Liver (tissue), 9 donors: Measurements from ENCODE around the gene CNR2. TPM values are rescaled to one million over a fixed set of nuclear protein-coding genes. Genes with fewer than 3 reads are reported as not detected.

Source experiments
- DNase-seq: peaks from one replicate; pipeline ENCODE4 v3.0.0-alpha.2; 2017; ENCODE audit warnings: low spot score
- H3K27ac ChIP-seq, 2 donors: one replicate each; pipeline ENCODE4 v1.7.0; 2013; ENCODE audit warnings: inconsistent platforms in 2 of 2, low read length in 2 of 2, control low read depth in 1 of 2, low read depth in 1 of 2, mild to moderate bottlenecking in 1 of 2
- H3K27me3 ChIP-seq, 4 donors: one replicate each; pipeline versions ENCODE4 v1.6.1 to v1.7.0; 2013; ENCODE audit warnings: low read length in 3 of 4, inconsistent platforms in 1 of 4, mild to moderate bottlenecking in 1 of 4, moderate library complexity in 1 of 4; ENCODE audit not compliant: control insufficient read depth in 4 of 4, insufficient read depth in 4 of 4
- H3K36me3 ChIP-seq, 4 donors: one replicate each; pipeline versions ENCODE4 v1.6.1 to v1.7.0; 2013; ENCODE audit warnings: low read length in 3 of 4, mild to moderate bottlenecking in 3 of 4, low read depth in 1 of 4, moderate library complexity in 1 of 4; ENCODE audit not compliant: control insufficient read depth in 4 of 4, insufficient read depth in 3 of 4
- H3K4me1 ChIP-seq, 4 donors: one replicate each; pipeline versions ENCODE4 v1.6.1 to v1.7.0; 2013; ENCODE audit warnings: low read length in 3 of 4, mild to moderate bottlenecking in 3 of 4, moderate library complexity in 1 of 4; ENCODE audit not compliant: control insufficient read depth in 4 of 4, insufficient read depth in 4 of 4
- H3K4me3 ChIP-seq, 3 donors: one replicate each; pipeline versions ENCODE4 v1.6.1 to v1.7.0; 2013; ENCODE audit warnings: low read length in 3 of 3, control low read depth in 1 of 3, low read depth in 1 of 3, mild to moderate bottlenecking in 1 of 3
- H3K9ac ChIP-seq, 2 donors: one replicate each; pipeline ENCODE4 v1.7.0; 2013; ENCODE audit warnings: low read length in 2 of 2, mild to moderate bottlenecking in 2 of 2, moderate library complexity in 2 of 2, control low read depth in 1 of 2, low read depth in 1 of 2
- H3K9me3 ChIP-seq, 4 donors: one replicate each; pipeline versions ENCODE4 v1.6.1 to v1.7.0; 2013; ENCODE audit warnings: low read length in 3 of 4; ENCODE audit not compliant: control insufficient read depth in 4 of 4
- EGR1 ChIP-seq, 2 donors: IDR thresholded peaks; 2 replicates each; pipeline ENCODE4 v1.6.1; 2016 to 2018; ENCODE audit warnings: antibody characterized with exemption in 2 of 2, low read depth in 2 of 2
- FOXA2 ChIP-seq: IDR thresholded peaks from 2 replicates; pipeline ENCODE4 v1.6.1; 2016; ENCODE audit warnings: antibody characterized with exemption
- GABPA ChIP-seq, 2 donors: IDR thresholded peaks in 1 of 2; conservative IDR thresholded peaks in 1 of 2; 2 replicates each; pipeline ENCODE4 v1.6.1; 2016; ENCODE audit warnings: antibody characterized with exemption in 2 of 2, mild to moderate bottlenecking in 1 of 2, moderate library complexity in 1 of 2
- HNF4A ChIP-seq, 2 donors: conservative IDR thresholded peaks; 2 replicates each; pipeline ENCODE4 v1.6.1; 2016; ENCODE audit warnings: antibody characterized with exemption in 2 of 2, mild to moderate bottlenecking in 2 of 2
- HNF4G ChIP-seq: IDR thresholded peaks from 2 replicates; pipeline ENCODE4 v1.6.1; 2016; ENCODE audit warnings: antibody characterized with exemption
- JUND ChIP-seq, 2 donors: IDR thresholded peaks; 2 replicates each; pipeline ENCODE4 v1.6.1; 2016; ENCODE audit warnings: antibody characterized with exemption in 2 of 2
- NR2F2 ChIP-seq: IDR thresholded peaks from 2 replicates; pipeline ENCODE4 v1.6.1; 2016; ENCODE audit warnings: antibody characterized with exemption
- RAD21 ChIP-seq, 2 donors: IDR thresholded peaks; 2 replicates each; pipeline ENCODE4 v1.6.1; 2016; ENCODE audit warnings: antibody characterized with exemption in 2 of 2, mild to moderate bottlenecking in 2 of 2
- RXRA ChIP-seq, 2 donors: IDR thresholded peaks; 2 replicates each; pipeline ENCODE4 v1.6.1; 2017 to 2018; ENCODE audit warnings: antibody characterized with exemption in 2 of 2, mild to moderate bottlenecking in 1 of 2
- SP1 ChIP-seq: IDR thresholded peaks from 2 replicates; pipeline ENCODE4 v1.6.1; 2018; ENCODE audit warnings: antibody characterized with exemption, mild to moderate bottlenecking
- YY1 ChIP-seq: IDR thresholded peaks from 2 replicates; pipeline ENCODE4 v1.6.1; 2016; ENCODE audit warnings: antibody characterized with exemption, mild to moderate bottlenecking
- WGBS: extraction: QIAGEN DNeasy Blood & Tissue Kit; methylation state at CpG from one replicate; pipeline ENCODE4 v1.1.7; 2013; 5-methylcytosine and 5-hydroxymethylcytosine counted together
- polyA plus RNA-seq, 2 donors: library from polyadenylated mRNA; stranded (reverse) in 1 of 2; unstranded in 1 of 2; fragments of 200-250 nt in 1 of 2; fragments of >200 nt in 1 of 2; fragmentation: Nextera tagmentation in 1 of 2; extraction: Ambion mirVana in 1 of 2; gene quantifications; one replicate each; pipeline versions ENCODE4 v1.2.1 to v1.2.3, GENCODE V29; 2013 to 2015
- total RNA-seq, 2 donors: library from RNA; depleted of rRNA; stranded (reverse); fragments of >200 nt; gene quantifications; one replicate each; pipeline ENCODE4 v1.2.3, GENCODE V29; 2014
- TF ChIP-seq, protein P1 (sequence below): IDR thresholded peaks from 2 replicates; pipeline ENCODE4 v1.6.1; 2016; ENCODE audit warnings: antibody characterized with exemption
- TF ChIP-seq, protein P2 (sequence below): IDR thresholded peaks from 2 replicates; pipeline ENCODE4 v1.6.1; 2016; ENCODE audit warnings: antibody characterized with exemption
- TF ChIP-seq, protein P3 (sequence below): IDR thresholded peaks from 2 replicates; pipeline ENCODE4 v1.6.1; 2016; ENCODE audit warnings: antibody characterized with exemption
- TF ChIP-seq, protein P4 (sequence below): fragments of 150-350 bp; IDR thresholded peaks from 2 replicates; pipeline ENCODE4 v1.5.1; 2017; ENCODE audit warnings: improper control_type of control experiment, low read depth, low read length; ENCODE audit not compliant: missing input control
- donor health status: healthy.
- donor health status: healthy.
- donor health status: healthy.
- donor health status: healthy.
- donor health status: healthy.

Gene CNR2
- total and polyA plus RNA-seq, 4 donors = 0.03 to 0.28 (median 0.09) TPM

DNA sequence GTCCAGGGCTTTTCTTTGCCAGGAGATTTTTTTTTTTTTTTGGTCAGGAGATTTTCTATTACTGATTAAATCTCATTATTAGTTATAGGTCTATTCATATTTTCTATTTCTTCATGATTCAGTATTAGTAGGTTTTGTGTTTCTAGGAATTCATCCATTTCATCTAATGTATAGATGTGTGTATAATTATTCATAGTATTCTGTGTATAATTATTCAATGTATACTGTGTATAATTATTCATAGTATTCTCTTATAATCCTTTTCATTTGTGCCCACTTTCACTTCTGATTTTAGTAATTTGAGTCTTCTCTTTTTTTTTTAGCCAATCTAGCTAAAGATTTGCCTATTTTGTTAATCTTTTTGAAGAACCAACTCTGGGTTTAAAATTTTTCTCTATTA lies 34.2 kb upstream of the CNR2 start:
- DNase-seq = no peak
- TF ChIP-seq YY1 (no peak), GABPA (IDR thresholded peaks at IDR 0.05 in 1 of 2, conservative IDR thresholded peaks at IDR 0.05 in 1 of 2) (no peak), FOXA2 (no peak), HNF4G (no peak)
- TF ChIP-seq, protein P1, sequence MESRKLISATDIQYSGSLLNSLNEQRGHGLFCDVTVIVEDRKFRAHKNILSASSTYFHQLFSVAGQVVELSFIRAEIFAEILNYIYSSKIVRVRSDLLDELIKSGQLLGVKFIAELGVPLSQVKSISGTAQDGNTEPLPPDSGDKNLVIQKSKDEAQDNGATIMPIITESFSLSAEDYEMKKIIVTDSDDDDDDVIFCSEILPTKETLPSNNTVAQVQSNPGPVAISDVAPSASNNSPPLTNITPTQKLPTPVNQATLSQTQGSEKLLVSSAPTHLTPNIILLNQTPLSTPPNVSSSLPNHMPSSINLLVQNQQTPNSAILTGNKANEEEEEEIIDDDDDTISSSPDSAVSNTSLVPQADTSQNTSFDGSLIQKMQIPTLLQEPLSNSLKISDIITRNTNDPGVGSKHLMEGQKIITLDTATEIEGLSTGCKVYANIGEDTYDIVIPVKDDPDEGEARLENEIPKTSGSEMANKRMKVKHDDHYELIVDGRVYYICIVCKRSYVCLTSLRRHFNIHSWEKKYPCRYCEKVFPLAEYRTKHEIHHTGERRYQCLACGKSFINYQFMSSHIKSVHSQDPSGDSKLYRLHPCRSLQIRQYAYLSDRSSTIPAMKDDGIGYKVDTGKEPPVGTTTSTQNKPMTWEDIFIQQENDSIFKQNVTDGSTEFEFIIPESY = no peak
- H3K4me1 ChIP-seq = no peaks in the 10 kb centered on the region
- no peak overlapping the region for H3K27ac ChIP-seq
- H3K9ac ChIP-seq = no peak overlapping the region
- H3K4me3 ChIP-seq = no peak overlapping the region
- H3K9me3 ChIP-seq = peaks cover 0 to 8% (median 1%) of the 10 kb centered on the region in 4 donors
- H3K27me3 ChIP-seq = no peaks in the 10 kb centered on the region
- no peaks in the 10 kb centered on the region for H3K36me3 ChIP-seq

DNA sequence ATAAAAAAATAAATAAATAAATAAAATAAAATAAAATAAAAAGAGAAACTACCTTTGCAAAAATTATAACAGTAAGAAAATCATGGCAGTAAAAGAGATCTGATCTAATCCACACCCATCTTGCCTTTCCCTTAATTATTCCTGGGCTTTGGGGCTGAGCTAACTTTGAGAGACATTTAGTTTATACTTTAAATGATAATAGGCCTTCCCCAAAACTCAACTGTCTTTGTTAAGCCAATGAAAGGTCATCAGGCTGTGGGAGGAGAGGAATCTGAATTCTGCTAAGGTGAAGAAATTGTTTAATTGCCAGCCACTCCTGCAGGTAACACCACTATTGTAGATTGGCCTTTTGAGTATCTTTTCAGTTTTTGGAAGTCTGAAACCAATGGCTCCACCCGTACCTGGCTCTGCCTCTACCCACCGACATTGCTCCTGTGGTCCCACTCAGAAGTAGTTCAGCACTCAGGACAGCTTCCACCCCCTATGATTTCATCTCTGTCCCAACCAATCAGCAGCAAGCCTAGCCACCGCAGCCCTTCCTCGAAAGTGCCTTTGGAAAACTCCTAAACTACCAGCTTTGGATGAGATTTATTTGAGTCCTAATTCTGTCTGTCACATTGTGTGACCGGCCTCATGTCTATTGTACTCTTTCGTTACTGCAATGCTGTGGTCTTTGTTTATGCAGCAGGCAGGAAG lies 23.5 kb upstream of the CNR2 start:
- 71% methylated on average over 6 of the region's 6 CpGs for WGBS
- Histone ChIP-seq H3K36me3 (no peaks in the 10 kb centered on the region), H3K27ac (no peak overlapping the region), H3K4me3 (no peak overlapping the region), H3K27me3 (no peaks in the 10 kb centered on the region), H3K4me1 (no peaks in the 10 kb centered on the region), H3K9me3 (no peaks in the 10 kb centered on the region), H3K9ac (no peak overlapping the region)
- TF ChIP-seq HNF4G = no peak
- no peak for TF ChIP-seq YY1
- no peak for TF ChIP-seq NR2F2
- no peak for TF ChIP-seq FOXA2
- TF ChIP-seq, protein P2, sequence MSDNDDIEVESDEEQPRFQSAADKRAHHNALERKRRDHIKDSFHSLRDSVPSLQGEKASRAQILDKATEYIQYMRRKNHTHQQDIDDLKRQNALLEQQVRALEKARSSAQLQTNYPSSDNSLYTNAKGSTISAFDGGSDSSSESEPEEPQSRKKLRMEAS = no peak
- TF ChIP-seq, protein P3, sequence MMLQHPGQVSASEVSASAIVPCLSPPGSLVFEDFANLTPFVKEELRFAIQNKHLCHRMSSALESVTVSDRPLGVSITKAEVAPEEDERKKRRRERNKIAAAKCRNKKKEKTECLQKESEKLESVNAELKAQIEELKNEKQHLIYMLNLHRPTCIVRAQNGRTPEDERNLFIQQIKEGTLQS = no peak
- DNase-seq = no peak

DNA sequence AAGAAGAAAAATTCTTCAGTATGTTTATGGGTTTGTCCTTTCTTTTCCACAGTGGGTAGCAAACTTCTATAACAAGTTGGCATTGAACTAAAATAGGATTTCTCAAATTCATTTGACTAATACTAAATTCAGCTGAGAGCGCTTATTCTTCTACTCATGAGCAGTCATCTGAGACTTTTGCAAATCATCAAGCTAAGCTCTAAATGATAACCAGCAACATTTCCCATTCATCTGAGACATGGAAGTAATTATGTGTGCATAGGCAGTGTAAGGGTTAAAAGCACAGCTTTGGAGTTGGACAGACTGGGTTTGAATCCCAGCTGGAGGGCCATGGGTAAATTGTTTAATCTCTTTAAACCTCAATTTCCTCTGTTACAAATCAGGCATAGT lies 18.3 kb upstream of the CNR2 start:
- H3K36me3 ChIP-seq = no peaks in the 10 kb centered on the region
- DNase-seq = no peak
- H3K9me3 ChIP-seq = no peaks in the 10 kb centered on the region
- no peak overlapping the region for H3K9ac ChIP-seq
- no peaks in the 10 kb centered on the region for H3K4me1 ChIP-seq
- no peak overlapping the region for H3K27ac ChIP-seq
- no peak overlapping the region for H3K4me3 ChIP-seq
- H3K27me3 ChIP-seq = no peaks in the 10 kb centered on the region
- TF ChIP-seq EGR1 (IDR thresholded peaks at IDR 0.05; ENCODE audit: low read depth in 2 of 2) (no peak), HNF4G (no peak), FOXA2 (no peak), RAD21 (IDR thresholded peaks at IDR 0.05) (no peak), RXRA (IDR thresholded peaks at IDR 0.05) (no peak), SP1 (no peak), HNF4A (conservative IDR thresholded peaks at IDR 0.05) (no peak), NR2F2 (no peak), GABPA (IDR thresholded peaks at IDR 0.05 in 1 of 2, conservative IDR thresholded peaks at IDR 0.05 in 1 of 2) (no peak), JUND (IDR thresholded peaks at IDR 0.05) (no peak)
- TF ChIP-seq, protein P4, sequence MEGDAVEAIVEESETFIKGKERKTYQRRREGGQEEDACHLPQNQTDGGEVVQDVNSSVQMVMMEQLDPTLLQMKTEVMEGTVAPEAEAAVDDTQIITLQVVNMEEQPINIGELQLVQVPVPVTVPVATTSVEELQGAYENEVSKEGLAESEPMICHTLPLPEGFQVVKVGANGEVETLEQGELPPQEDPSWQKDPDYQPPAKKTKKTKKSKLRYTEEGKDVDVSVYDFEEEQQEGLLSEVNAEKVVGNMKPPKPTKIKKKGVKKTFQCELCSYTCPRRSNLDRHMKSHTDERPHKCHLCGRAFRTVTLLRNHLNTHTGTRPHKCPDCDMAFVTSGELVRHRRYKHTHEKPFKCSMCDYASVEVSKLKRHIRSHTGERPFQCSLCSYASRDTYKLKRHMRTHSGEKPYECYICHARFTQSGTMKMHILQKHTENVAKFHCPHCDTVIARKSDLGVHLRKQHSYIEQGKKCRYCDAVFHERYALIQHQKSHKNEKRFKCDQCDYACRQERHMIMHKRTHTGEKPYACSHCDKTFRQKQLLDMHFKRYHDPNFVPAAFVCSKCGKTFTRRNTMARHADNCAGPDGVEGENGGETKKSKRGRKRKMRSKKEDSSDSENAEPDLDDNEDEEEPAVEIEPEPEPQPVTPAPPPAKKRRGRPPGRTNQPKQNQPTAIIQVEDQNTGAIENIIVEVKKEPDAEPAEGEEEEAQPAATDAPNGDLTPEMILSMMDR = no peak
- WGBS = 100% methylated on average over 1 of the region's 1 CpG
